Stimulated activated CD4-positive, alpha-beta T cell treated with anti-CD3 and anti-CD28 coated beads, Interleukin-2, amount 100 ng/mL, for 48 hours (primary cell): Measurements from ENCODE around the gene MYO1F.
"Not testable (repeated sequence)": the region's sequence is repeated elsewhere in the genome, so short reads cannot be mapped to it uniquely, and the experiment has no call there.

ENCODE experiments used
- DNase-seq, 2 donors: peaks; one replicate each; pipeline ENCODE4 v3.0.0-alpha.2; 2020

Gene MYO1F

DNA sequence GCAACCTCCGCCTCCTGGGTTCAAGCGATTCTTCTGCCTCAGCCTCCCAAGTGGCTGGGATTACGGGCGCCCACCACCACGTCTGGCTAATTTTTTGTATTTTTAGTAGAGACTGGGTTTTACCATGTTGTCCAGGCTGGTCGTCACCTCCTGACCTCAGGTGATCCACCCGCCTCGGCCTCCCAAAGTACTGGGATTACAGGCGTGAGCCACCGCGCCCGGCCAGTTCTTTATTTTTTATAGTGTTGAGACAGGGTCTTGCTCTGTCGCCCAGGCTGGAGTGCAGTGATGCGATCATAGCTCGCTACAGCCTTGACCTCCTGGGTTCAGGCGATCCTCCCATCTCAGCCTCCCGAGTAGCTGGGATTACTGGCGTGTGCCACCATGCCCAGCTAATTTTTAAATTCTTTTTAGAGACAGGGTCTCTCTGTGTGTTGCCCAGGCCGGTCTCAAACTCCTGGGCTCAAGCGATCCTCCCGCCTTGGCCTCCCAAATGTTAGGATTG, 62.7 kb downstream of the MYO1F start:
- DNase-seq = not testable (repeated sequence)

DNA sequence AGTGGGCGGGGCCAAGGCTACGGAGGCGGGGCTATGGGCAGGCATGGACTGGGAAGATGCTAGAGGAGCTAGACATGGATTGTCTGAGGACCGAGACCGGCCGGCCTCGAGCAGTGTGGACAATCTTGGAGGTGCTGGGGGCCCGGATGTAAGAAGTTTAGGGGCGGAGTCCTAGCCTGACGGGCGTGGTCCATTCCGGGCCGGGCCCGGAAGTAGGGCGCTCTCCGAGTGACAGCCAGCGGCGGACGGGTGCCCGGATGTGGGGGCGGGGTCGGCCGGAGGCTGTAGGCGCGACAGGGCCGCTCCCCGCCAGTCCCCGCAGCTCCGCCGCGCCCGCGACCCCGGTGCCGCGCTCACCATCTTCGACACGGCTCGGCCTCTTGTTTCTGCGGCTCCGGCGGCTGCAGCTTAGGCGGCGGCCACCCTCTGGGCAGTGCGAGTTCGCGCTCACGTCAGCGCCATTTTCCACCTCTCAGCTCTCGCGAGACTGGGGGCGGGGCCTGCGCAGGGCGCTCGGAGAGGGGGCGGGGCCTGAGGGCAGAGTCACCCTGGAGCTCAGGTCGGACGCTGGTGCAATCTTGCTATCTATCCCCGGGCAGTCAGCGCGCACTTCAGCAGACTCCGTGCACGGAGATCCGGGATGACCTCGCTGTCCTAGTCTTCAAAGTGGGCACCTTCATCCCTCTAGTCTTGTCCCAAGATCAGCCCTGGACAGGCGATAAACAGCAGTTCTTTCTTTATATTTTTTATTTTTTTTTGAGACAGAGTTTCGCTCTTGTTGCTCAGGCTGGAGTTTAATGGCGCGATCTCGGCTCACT, 63.3 kb downstream of the MYO1F start, which contains the start of gene ZNF414:
ZNF414 (minus strand) TSS at position 481 of the 818 bp plus-strand sequence; CDS start at position 360, 121 bp downstream.
- DNase-seq = peak; percentile 97 to 98

DNA sequence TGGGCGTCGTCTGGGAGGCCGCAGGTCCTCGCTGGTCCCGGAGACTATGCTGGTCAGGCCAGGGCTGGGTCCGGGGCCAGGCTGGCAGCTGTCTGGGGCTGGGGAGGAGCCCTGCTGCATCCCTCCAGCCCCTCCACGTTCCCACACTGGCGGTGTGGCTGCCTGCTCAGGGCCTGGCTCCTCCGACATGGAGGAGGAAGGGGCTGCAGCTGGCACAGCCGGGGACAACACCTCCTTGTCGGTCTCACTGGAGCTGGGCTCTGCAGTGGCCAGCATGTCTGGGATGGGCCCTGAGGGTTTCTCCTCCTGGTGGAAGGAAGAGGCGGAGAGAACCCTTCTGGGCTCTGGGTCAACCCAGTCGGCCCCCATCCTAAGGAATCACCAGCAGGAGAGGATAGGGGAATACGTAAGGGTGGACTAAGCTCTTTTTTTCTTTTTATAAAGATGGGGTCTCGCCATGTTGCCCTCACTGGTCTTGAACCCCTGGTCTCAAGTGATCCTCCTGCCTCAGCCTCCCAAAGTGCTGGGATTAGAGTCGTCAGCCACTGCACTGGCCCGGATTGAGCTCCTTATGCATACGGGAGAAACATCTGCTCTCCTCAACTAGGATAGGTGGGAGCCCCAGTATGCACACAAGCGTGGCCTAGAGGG, 64.1 kb downstream of the MYO1F start:
- no peak for DNase-seq

DNA sequence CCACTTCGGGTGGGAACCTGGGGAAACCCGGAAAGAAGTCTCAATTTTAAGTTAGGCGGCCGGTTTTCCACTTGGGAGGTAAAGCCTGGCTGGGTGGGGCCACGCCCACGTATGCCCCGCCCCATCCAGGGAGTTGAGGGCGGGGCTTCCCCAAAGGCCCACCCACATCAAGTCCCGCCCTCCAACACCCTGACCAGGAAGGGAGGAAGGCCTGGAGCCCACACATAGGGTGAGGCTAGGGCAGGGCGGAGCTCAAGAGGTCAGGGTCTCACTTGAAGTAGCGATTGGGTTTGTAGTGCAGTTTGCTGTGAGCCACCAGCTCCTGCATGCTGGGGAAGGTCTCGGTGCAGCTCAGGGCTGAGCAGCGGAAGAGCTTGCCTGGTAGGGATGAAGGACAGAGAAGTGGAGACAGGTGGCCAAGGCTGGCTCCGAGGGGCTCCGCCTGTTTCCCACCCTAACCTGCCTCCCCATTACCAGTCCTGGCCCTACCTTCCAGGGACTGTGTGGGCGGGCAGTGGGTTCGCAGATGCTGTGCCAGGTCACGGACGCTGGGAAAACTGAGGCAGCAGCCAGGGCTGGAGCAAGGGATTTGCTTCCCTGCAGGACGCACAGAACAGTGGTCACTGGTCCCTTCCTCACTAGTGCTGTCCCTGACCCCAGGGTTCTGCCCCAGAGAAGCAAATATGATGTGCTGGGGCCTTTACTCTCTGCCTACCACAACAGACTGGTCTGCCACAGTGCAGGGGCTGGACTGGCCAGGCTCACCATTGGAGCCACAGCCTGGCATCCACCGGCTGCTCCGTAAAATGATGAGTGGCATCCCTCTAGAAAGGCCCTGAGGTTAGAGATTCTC, 64.9 kb downstream of the MYO1F start:
- no peak for DNase-seq

DNA sequence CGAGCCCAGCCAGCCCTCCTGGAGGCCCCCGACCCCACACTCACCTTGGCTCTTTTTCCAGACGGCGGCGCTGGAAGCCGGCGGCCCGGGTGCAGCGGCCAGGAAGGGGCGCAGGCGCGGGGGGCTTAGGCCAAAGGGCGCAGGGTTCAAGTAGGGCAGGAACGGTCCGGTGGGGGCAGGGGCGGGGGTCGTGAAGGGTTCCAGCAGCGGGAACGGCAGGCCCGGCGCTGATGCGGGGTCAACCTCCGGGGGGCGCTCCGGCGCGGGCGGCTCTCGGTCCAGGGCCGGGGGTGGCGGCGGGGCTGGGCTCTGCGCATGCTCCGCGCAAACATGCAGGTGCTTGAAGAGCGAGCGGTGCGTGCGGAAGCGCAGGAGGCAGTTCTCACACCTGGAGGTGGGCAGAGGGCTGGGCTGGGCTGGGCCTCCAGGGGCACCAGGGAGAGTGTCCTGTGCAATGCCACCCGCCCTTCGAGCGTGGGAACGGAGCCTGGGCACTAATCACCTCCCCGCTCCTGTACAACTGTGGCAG, 65.6 kb downstream of the MYO1F start:
- no peak for DNase-seq

DNA sequence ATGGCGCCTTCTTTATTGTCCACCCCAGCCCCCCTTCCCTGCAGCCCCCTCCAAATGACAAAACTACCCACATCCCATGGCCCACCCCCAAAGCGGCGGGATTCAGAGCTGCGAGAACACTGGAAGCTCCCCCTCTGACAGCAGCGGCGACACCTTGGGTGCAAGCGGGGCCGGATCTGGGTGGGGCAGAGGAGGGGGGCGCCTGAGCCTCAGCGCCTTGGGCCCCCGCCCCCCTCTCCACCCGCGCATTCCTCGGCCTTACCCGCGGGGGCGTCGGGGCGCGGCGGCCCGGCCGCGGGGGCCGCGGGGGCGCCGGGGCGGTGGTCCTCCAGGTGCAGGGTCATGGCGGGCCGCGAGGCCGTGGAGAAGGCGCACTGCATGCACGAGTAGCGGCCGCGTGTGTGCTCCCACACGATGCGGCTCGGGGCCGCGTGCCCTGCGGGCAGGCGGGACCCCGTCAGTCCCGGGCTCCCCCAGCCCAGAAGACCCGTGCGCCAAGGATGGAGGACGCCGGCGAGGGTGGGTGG, 66.6 kb downstream of the MYO1F start:
- no peak for DNase-seq

DNA sequence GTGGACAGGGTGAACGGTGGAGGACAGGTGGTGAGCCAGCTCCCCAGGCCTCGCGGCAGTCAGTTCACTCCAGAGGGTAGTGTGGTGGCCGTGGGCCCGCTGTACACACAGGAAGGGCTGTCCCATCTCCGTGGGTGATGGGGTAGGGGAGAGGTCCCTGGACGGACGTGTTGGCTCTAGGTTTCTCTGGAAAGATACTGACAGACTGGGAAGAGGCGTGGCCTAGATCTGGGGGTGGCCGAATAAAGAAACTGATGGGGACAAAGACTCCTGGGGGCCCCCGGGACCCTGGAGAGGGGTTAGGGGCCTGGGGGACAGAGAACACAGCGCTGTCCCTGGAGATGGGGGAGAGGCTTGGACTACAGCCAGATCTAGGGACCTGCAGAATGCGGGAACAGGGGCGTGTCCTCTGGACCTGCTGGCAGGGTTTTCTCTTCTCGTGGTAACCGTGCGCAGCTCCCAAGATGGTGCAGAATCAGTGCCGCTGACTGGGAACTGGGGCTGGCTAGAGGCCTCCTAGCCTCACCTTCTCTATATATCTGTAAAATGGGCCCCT, 70.8 kb downstream of the MYO1F start:
- no peak for DNase-seq

DNA sequence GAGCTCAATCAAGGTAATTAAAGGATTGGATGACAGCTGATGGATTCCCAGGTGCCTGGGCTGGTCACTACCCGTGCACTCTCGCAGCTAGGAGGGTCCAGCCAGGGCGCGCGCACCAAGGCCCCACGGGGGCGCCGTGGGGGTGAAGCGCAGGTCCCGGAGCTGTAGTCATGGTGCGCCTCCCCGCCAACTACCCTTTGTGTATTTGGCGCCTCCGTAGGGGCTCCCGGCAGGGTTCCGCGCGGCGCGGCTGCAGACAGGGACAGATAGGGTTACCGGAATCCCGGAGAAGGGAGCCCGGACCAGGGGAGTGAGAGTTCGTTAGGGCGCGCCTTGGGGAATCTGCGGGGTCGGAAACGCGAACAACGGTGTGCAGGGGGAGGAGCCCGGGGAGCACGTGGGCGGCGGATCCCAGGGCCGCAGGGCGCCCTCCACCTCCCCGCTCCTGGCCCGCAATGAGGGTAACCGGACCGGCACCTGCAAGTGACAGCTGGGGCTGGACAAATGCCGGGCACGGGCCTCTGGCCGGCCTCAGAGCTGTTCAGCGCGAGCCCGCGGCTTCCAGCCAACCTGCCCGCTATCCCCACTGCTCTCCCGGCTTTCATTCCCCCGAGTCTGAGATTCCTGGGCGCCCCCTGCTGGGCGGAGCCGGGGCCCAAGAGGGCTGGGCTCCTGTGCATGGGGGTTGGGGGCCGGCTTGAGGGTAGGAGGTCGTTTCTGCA, 71.4 kb downstream of the MYO1F start:
- peak; percentile 77 to 80 for DNase-seq

DNA sequence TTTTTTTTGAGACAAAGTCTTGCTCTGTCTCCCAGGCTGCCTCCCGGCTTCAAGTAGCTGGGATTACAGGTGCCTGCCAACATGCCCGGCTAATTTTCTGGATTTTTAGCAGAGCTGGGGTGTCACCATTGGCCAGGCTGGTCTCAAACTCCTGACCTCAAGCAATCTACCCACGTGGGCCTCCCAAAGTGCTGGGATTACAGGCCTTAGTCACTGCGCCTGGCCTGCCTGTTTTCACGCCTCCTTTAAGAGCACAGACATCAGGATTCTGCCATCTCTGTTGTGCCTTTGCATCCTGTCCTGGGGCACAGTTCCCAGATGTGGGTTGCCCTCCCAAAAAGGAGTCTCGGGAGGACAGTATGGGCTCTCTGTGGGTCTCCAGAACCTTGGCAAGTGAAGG, 72.3 kb downstream of the MYO1F start:
- no peak for DNase-seq

DNA sequence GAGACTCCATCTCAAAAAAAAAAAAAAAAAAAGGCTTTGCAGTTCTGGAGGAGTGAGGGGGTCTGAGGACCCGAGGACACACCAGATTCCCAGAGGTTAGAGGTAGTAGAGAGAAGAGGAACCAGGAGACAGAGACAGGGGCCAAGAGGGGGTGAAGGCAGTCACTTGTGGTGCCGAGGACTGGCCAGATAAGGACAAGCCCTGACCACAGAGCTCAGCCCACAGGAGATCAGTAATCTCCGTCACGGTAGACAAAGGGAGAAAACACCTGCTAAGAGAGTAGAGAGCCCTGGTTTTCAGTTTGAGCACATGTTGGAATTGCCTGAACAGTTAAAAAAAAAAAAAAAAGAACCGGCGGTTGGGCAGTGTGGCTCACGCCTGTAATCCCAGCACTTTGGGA, 73.1 kb downstream of the MYO1F start:
- DNase-seq = no peak

DNA sequence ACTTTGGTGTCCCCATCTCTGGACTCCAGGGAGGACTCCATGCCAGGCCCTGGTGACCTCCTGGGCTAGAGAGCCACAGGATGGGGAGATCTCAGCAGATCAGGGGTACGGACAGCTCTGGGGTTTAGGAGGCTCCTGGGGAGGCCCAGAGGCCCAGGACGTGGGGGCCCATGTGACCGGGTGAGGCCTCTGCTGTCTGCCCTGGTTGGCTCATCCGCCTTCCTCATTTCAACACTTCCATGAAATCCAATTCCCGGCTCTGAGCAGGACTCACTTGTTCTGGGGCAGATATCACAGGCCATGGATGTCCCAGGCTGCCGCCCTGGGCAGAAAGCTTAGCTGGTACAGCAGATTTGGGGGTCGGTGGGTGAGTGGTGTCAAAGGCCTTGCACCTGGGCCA, 73.7 kb downstream of the MYO1F start:
- DNase-seq = no peak

DNA sequence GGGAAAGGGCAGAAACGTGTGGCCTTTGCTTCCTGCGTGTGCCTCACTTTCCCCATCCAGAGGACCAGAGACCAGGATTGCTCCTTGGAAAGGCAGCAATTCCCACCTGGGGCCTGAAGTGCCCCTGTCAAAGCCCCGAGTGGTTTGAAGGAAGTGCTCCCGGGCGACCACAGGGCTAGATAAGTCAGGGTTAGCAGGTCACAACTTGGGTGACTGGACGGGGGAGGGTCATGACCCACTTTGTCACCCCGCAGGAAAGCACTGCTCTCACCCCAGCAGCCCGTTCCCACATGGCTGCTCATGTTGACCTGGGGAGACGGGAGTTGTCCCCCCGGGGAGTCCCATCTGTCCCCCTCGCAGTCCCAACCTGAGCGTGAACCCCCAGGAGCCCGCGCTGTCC, 75.3 kb downstream of the MYO1F start:
- no peak for DNase-seq

DNA sequence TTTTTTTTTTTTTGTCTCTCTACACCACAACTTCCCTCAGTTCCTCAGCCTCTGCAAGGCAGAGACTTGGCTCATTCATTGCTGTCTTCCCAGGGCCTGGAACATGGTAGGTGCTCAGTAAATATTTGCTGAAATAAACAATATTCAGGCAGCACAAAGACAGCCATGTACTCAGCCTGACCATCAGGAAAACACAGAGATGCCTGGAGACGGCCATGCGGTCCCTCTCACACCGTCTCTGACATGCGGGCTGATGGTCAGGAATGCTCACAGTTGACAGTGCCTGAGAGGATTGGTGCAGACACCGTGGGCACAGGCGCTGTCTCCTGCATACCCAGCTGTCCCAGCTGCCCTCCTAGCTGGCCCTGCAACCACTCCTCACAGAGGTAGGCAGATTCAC, 75.7 kb downstream of the MYO1F start:
- DNase-seq = no peak

DNA sequence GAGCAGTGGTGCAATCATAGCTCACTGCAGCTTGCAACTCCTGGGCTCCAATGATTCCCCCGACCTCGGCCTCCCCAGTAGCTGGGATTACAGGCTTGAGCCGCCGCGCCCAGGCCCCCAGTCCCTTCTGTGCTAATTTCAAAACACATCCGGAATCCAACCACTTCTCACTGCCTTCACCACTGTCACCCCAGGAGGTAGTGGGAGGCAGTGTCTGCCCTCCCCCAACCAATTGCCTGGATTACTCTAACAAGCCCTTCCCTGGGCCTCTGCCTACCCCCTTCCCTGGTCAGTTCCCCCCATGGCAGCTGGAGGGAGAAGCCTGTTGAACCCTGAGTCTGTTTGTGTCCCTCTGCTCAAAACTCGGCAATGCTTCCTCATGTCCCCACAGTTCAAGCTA, 77.1 kb downstream of the MYO1F start:
- no peak for DNase-seq

DNA sequence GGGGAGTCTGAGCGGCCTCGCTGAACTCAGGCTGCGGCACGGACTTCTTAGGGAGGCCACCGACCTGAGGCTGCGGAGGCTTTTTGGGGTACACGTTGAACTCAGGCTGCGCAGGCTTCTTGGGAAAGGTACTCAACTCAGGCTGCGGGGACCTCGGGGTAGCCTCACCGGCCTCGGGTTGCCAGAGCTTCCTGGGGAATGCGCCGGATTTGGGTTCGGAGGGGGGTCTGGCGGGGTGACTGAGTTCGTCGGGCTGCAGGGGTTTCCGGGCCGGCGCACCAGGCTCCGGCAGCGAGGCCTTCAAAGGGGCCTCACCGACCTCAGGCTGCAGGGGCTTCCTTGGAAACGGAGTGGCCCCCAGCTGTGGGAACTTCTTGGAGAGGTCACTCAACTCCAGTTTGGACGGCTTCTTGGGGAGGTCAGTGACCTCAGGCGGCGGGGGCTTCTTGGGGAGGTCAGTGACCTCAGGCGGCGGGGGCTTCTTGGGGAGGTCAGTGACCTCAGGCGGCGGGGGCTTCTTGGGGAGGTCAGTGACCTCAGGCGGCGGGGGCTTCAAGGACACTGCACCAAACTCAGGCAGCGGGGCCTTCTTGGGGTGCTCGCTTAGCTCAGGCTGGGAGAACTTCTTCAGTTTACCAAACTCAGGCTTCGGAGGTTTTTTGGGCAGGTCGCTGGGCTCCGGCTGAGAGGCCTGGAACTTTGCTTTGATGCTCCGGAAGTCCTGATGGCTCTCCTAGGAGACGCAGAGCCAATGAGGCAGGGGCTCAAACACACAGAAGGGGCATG, 78.0 kb downstream of the MYO1F start:
- no peak for DNase-seq

DNA sequence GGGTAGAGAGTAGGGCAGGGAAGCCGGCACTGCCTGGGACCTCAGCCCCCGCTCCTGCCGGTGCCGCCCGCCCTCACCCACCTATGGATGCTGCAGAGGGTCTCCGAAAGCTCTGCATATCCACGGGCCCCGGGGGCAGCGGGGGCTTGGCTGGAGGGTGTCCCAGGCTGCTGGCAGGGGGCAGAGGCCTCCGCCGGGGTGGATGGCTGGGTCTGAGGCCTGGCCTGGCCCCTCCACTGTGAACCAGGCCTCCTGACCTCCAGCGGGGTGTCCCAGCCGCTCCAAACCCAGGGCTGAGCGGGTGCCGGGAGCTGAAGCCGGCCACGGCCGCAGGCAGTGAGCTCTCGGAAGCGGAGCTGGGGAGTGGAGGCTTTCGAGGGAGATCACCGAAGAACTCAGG, 78.9 kb downstream of the MYO1F start:
- DNase-seq = no peak

DNA sequence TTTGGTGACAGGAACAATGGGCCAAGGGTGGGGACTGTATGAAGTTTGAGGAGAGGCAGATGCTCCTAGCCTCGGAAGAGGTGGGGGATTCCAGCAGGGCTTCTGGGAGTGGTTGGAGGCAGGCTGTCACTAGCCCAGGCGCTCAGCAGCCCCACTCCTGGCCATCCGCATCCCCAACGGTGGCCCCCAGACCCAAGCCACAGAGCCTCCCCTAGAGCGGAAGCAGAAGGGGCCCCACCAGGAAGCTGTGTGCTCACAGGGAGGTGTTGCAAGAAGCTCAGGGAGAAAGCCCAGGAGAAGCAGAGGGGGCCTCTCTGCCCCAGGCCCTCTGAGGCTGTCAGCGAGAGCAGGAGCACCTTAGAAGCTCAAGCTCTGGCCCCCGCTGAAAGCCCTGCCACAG, 83.1 kb downstream of the MYO1F start:
- DNase-seq = no peak

DNA sequence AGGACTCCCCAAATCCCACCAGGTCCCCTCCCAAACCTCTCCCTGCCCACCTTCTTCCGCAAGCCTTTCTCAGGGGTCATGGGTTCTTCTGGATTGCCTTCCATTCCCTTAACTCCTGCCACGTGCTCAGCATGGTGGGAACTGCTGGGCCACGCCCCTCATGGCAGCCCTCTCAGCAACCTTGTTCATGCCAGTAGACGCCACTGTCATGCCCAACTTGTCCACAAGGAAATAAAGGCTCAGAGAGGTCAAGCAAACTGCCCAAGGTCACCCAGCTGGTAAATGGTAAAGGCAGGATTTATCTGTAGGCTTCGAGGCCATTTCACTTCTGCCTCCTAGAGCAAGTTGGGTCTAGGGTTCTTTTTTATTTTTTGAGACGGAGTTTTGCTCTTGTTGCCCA, 85.7 kb downstream of the MYO1F start:
- no peak for DNase-seq

DNA sequence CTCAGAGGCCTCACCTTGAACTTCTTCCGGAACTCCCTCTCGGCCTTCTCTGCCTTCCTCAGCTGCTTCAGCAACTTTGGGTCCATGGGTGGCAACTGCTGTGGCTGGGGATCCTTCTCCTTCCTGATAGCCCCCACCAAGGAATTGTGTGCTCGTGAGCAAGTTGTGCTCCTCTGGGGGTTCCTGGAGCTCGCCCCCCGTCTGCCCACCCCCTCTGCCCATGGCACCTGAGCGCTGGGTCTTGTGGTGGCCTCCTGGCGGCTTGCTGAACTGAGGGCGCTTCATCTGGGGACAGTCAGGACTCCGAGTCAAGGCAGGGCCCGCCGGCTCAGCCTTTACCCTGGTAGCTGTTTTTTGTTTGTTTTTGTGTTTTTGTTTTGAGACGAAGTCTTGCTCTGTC, 86.4 kb downstream of the MYO1F start:
- DNase-seq = no peak

DNA sequence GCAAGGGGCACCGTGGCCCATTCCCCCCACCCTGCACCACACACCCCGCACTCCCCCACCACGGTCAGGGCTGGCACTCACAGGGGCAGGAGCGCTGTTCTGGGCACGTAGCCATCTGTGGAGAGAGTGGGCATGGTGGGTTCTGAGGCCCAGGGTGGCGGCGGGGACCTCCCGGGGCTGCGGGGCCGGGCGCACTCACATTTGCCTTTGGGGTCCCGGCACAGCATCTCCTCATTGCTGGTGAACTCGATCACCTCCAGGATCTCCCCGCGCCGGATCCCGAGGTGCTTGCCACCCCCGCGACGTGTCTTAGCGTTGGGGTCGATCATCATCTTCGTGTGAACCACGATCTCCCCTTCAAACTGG, 86.9 kb downstream of the MYO1F start:
- no peak for DNase-seq
